Measurements from ENCODE around the gene RELT.

DNA sequence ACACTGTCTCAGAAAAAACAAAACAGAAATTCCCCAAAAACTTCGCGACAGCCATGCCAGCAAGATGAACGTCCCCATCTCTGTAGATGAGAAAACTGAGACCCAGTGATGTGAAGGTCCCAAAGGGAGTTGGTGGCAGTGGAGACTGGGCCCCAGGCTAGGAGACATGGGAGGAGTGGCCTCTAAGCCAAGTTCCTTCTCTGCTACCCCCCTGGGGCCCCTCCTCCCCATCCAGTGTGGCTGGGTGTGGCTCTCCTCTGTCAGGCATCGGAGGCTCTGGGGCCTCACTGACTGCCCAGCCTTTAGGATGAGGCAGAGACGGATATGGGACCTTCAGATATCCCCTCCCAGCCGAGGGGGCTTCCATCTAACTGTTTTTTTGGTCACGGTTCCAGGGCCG, 9.8 kb downstream of the RELT start:
- TF ChIP-seq, protein P1, sequence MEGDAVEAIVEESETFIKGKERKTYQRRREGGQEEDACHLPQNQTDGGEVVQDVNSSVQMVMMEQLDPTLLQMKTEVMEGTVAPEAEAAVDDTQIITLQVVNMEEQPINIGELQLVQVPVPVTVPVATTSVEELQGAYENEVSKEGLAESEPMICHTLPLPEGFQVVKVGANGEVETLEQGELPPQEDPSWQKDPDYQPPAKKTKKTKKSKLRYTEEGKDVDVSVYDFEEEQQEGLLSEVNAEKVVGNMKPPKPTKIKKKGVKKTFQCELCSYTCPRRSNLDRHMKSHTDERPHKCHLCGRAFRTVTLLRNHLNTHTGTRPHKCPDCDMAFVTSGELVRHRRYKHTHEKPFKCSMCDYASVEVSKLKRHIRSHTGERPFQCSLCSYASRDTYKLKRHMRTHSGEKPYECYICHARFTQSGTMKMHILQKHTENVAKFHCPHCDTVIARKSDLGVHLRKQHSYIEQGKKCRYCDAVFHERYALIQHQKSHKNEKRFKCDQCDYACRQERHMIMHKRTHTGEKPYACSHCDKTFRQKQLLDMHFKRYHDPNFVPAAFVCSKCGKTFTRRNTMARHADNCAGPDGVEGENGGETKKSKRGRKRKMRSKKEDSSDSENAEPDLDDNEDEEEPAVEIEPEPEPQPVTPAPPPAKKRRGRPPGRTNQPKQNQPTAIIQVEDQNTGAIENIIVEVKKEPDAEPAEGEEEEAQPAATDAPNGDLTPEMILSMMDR (conservative IDR thresholded peaks at IDR 0.05) = no peak
- TF ChIP-seq EZH2 (IDR thresholded peaks at IDR 0.05; ENCODE audit: low read depth) = no peak
